CD8-positive, alpha-beta memory T cell (primary cell): ENCODE data around the gene BORCS8. TPM values are rescaled to one million over a fixed set of nuclear protein-coding genes. Genes with fewer than 3 reads are reported as not detected.
A peak's percentile ranks its signal among the peaks of the same experiment; 100 is the strongest.
"Not testable (repeated sequence)": the region's sequence is repeated elsewhere in the genome, so short reads cannot be mapped to it uniquely, and the experiment has no call there.

Experiments used
- CTCF ChIA-PET: fragments of 350-600 bp; sonication (Branson Sonifier 250); formaldehyde crosslinking; loops from one replicate; lab custom pipeline; 2021; ENCODE audit warnings: antibody characterized with exemption; lab: Charles Lee
- POLR2A ChIA-PET: fragments of 350-600 bp; sonication (Branson Sonifier 250); formaldehyde crosslinking; loops from one replicate; lab custom pipeline; 2021; ENCODE audit warnings: antibody characterized with exemption; lab: Charles Lee
- DNase-seq, 5 donors: peaks; one replicate each; pipeline versions ENCODE4 v3.0.0 to v3.0.0-alpha.2; 2020 to 2022; ENCODE audit warnings: mixed read lengths in 1 of 5
- H3K27ac ChIP-seq: one replicate; pipeline ENCODE4 v1.7.0; 2013; ENCODE audit warnings: low read depth, mild to moderate bottlenecking, low read length, moderate library complexity
- H3K27me3 ChIP-seq: 2 replicates; pipeline ENCODE4 v1.7.0; 2013; ENCODE audit warnings: low read length, mild to moderate bottlenecking; ENCODE audit not compliant: insufficient read depth, poor library complexity, severe bottlenecking
- H3K36me3 ChIP-seq: 2 replicates; pipeline ENCODE4 v1.7.0; 2013; ENCODE audit warnings: mild to moderate bottlenecking, low read length, moderate library complexity; ENCODE audit not compliant: insufficient read depth
- H3K4me1 ChIP-seq: 2 replicates; pipeline ENCODE4 v1.7.0; 2013; ENCODE audit warnings: mild to moderate bottlenecking, low read length, moderate library complexity; ENCODE audit not compliant: insufficient read depth
- H3K4me3 ChIP-seq: 2 replicates; pipeline ENCODE4 v1.7.0; 2013; ENCODE audit warnings: mild to moderate bottlenecking, low read length
- H3K9me3 ChIP-seq: 2 replicates; pipeline ENCODE4 v1.7.0; 2013; ENCODE audit warnings: mild to moderate bottlenecking, low read length
- H3K27ac Mint-ChIP-seq, 8 donors: one replicate each; pipeline ENCODE4 v1.8.0; 2020 to 2021; ENCODE audit warnings: mixed read lengths in 8 of 8, mild to moderate bottlenecking in 6 of 8, inconsistent platforms in 3 of 8, moderate library complexity in 3 of 8
- H3K27me3 Mint-ChIP-seq, 2 donors: one replicate each; pipeline ENCODE4 v1.8.0; 2020 to 2021; ENCODE audit warnings: mixed read lengths in 2 of 2, mild to moderate bottlenecking in 1 of 2, moderate library complexity in 1 of 2
- H3K36me3 Mint-ChIP-seq, 3 donors: one replicate each; pipeline ENCODE4 v1.8.0; 2020 to 2021; ENCODE audit warnings: mixed read lengths in 3 of 3, inconsistent platforms in 1 of 3, mild to moderate bottlenecking in 1 of 3
- H3K4me1 Mint-ChIP-seq, 3 donors: one replicate each; pipeline ENCODE4 v1.8.0; 2020 to 2021; ENCODE audit warnings: mixed read lengths in 3 of 3, inconsistent platforms in 1 of 3, mild to moderate bottlenecking in 1 of 3
- H3K4me3 Mint-ChIP-seq, 7 donors: one replicate each; pipeline ENCODE4 v1.8.0; 2020 to 2021; ENCODE audit warnings: mixed read lengths in 7 of 7, mild to moderate bottlenecking in 6 of 7, moderate library complexity in 4 of 7, inconsistent platforms in 2 of 7
- H3K9me3 Mint-ChIP-seq, 5 donors: one replicate each; pipeline ENCODE4 v1.8.0; 2020 to 2022; ENCODE audit warnings: mixed read lengths in 5 of 5, mild to moderate bottlenecking in 3 of 5, moderate library complexity in 2 of 5, inconsistent platforms in 1 of 5
- polyA plus RNA-seq: library from polyadenylated mRNA; unstranded; fragments of 300-500 nt; fragmentation: Illumina TruSeq; gene quantifications from one replicate; pipeline ENCODE4 v1.2.3, GENCODE V29; 2021
- total RNA-seq, 2 experiments: library from RNA; stranded (reverse); gene quantifications; one replicate each; pipeline ENCODE4 v1.2.3, GENCODE V29; 2021

The BORCS8 gene
- total and polyA plus RNA-seq, 3 experiments from 2014 or later, result 18.7 to 40.1 (median 37.3) TPM

- peaks cover 3 to 20% of the 10 kb centered on the region in 2 donors for H3K27me3 Mint-ChIP-seq
- no peaks in the 10 kb centered on the region for H3K9me3 ChIP-seq
- no peaks in the 10 kb centered on the region for H3K27me3 ChIP-seq
- no peak overlapping the region for H3K4me3 ChIP-seq
- ChIA-PET CTCF (interaction anchor here (1.2 to 3.0 kb wide), 5 partner anchors 31 to 78 kb away, joined by 3 to 17 read pairs (median 5); partner anchors contain the start of genes BORCS8 and RFXANK), POLR2A (no interaction called here)
- H3K4me3 Mint-ChIP-seq, result peak overlapping the region in 2 of 7 donors; percentile 32 to 71
- peak overlapping the region in 1 of 8 donors; percentile 10 for H3K27ac Mint-ChIP-seq
- DNase-seq, result no peak
- H3K4me1 ChIP-seq, result peaks cover 9% of the 10 kb centered on the region
- no peaks in the 10 kb centered on the region for H3K36me3 Mint-ChIP-seq
- peaks cover 0 to 7% (median 3%) of the 10 kb centered on the region in 3 donors for H3K4me1 Mint-ChIP-seq
- no peaks in the 10 kb centered on the region for H3K9me3 Mint-ChIP-seq
- H3K27ac ChIP-seq, result no peak overlapping the region
- H3K36me3 ChIP-seq, result no peaks in the 10 kb centered on the region
Observed at GRCh38 chr19:19223636-19224035, 31.7 kb upstream of the BORCS8 start.

GRCh38 chr19:19223060-19223459 is 31.1 kb upstream of the BORCS8 start:
- Histone ChIP-seq H3K27ac (no peak overlapping the region), H3K36me3 (no peaks in the 10 kb centered on the region), H3K27me3 (no peaks in the 10 kb centered on the region), H3K9me3 (no peaks in the 10 kb centered on the region), H3K4me1 (peaks cover 9% of the 10 kb centered on the region), H3K4me3 (no peak overlapping the region)
- ChIA-PET CTCF (no interaction called here), POLR2A (no interaction called here)
- no peak for DNase-seq
- H3K27ac Mint-ChIP-seq, result no peak overlapping the region
- no peak overlapping the region for H3K4me3 Mint-ChIP-seq
- peaks cover 0 to 7% (median 3%) of the 10 kb centered on the region in 3 donors for H3K4me1 Mint-ChIP-seq
- peaks cover 1 to 14% of the 10 kb centered on the region in 2 donors for H3K27me3 Mint-ChIP-seq
- H3K36me3 Mint-ChIP-seq, result no peaks in the 10 kb centered on the region
- H3K9me3 Mint-ChIP-seq, result no peaks in the 10 kb centered on the region

DNA sequence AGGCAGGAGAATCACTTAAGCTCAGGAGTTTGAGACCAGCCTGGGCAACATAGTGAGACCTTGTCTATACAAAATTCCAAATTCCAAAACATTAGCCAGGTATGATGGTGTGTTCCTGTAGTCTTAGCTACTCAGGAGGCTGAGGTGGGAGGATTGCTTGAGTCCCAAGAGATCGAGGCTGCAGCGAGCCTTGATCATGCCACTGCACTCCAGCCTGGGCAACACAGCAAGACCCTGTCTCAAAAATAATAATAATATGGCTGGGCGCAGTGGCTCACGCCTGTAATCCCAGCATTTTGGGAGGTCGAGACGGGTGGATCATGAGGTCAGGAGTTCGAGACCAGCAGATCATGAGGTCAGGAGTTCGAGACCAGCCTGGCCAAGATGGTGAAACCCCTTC is 29.0 kb upstream of the BORCS8 start:
- H3K27ac Mint-ChIP-seq, POLR2A ChIA-PET, H3K27ac ChIP-seq, DNase-seq, H3K4me3 Mint-ChIP-seq, H3K9me3 Mint-ChIP-seq, H3K9me3 ChIP-seq, CTCF ChIA-PET, H3K4me1 Mint-ChIP-seq, H3K36me3 Mint-ChIP-seq, H3K27me3 ChIP-seq, H3K36me3 ChIP-seq, H3K4me3 ChIP-seq, H3K4me1 ChIP-seq: not testable (repeated sequence)
- peaks cover 8 to 12% of the 10 kb centered on the region in 2 donors for H3K27me3 Mint-ChIP-seq

DNA sequence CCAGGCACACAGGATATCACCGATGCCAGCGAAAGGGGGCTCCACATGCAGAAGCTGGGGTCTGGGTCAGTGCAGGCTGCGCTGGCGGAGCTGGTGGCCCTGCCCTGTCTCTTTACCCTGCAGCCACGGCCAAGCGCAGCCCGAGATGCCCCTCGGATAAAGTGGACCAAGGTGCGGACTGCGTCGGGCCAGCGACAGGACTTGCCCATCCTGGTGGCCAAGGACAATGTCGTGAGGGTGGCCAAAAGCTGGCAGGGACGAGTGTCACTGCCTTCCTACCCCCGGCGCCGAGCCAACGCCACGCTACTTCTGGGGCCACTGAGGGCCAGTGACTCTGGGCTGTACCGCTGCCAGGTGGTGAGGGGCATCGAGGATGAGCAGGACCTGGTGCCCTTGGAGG is 27.0 kb upstream of the BORCS8 start:
- DNase-seq, result no peak
- Histone ChIP-seq H3K9me3 (no peaks in the 10 kb centered on the region), H3K27me3 (peaks cover 7% of the 10 kb centered on the region), H3K4me3 (no peak overlapping the region), H3K36me3 (no peaks in the 10 kb centered on the region), H3K4me1 (no peaks in the 10 kb centered on the region), H3K27ac (no peak overlapping the region)
- Mint-ChIP-seq H3K9me3 (no peaks in the 10 kb centered on the region), H3K27ac (no peak overlapping the region), H3K4me1 (peaks cover 0 to 3% (median 0%) of the 10 kb centered on the region in 3 donors), H3K27me3 (peaks cover 17 to 30% of the 10 kb centered on the region in 2 donors), H3K36me3 (peaks cover 0 to 9% (median 0%) of the 10 kb centered on the region in 3 donors), H3K4me3 (no peak overlapping the region)
- CTCF ChIA-PET, result no interaction called here
- POLR2A ChIA-PET, result no interaction called here

DNA sequence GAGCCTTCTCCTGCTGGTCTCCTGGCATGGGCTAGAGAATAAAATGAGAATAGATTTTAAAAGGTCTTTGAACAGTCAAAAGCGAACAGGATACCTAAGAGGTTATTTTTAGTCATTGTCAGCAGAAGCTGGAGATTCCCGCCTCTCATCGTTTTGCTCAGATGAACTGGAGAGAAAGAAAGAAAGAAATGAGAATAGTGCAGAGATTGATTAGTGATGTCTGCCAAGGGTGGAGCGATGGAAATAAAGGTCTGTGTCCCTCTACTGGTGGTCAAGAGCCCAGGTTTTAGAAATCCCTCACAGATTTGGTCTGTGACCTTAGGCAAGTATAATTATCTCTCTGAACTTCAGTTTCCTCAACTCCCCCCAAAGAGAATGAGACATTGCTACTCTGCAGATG is 25.1 kb upstream of the BORCS8 start:
- Histone ChIP-seq H3K9me3 (no peaks in the 10 kb centered on the region), H3K27ac (no peak overlapping the region), H3K36me3 (no peaks in the 10 kb centered on the region), H3K27me3 (peaks cover 23% of the 10 kb centered on the region), H3K4me3 (no peak overlapping the region), H3K4me1 (no peaks in the 10 kb centered on the region)
- Mint-ChIP-seq H3K9me3 (no peaks in the 10 kb centered on the region), H3K27me3 (peaks cover 23 to 44% of the 10 kb centered on the region in 2 donors), H3K36me3 (peaks cover 0 to 9% (median 0%) of the 10 kb centered on the region in 3 donors), H3K4me1 (peaks cover 0 to 4% (median 0%) of the 10 kb centered on the region in 3 donors), H3K4me3 (no peak overlapping the region), H3K27ac (no peak overlapping the region)
- ChIA-PET CTCF (no interaction called here), POLR2A (no interaction called here)
- no peak for DNase-seq

- Histone ChIP-seq H3K4me1 (no peaks in the 10 kb centered on the region), H3K4me3 (no peak overlapping the region), H3K36me3 (no peaks in the 10 kb centered on the region), H3K27me3 (peaks cover 28% of the 10 kb centered on the region), H3K27ac (no peak overlapping the region), H3K9me3 (no peaks in the 10 kb centered on the region)
- no peak overlapping the region for H3K4me3 Mint-ChIP-seq
- peaks cover 0 to 9% (median 0%) of the 10 kb centered on the region in 3 donors for H3K36me3 Mint-ChIP-seq
- POLR2A ChIA-PET, result no interaction called here
- no peaks in the 10 kb centered on the region for H3K9me3 Mint-ChIP-seq
- CTCF ChIA-PET, result no interaction called here
- peaks cover 0 to 4% (median 0%) of the 10 kb centered on the region in 3 donors for H3K4me1 Mint-ChIP-seq
- peaks cover 31 to 50% of the 10 kb centered on the region in 2 donors for H3K27me3 Mint-ChIP-seq
- DNase-seq, result no peak
- H3K27ac Mint-ChIP-seq, result no peak overlapping the region
Observed at GRCh38 chr19:19215792-19216191, 23.8 kb upstream of the BORCS8 start.

DNA sequence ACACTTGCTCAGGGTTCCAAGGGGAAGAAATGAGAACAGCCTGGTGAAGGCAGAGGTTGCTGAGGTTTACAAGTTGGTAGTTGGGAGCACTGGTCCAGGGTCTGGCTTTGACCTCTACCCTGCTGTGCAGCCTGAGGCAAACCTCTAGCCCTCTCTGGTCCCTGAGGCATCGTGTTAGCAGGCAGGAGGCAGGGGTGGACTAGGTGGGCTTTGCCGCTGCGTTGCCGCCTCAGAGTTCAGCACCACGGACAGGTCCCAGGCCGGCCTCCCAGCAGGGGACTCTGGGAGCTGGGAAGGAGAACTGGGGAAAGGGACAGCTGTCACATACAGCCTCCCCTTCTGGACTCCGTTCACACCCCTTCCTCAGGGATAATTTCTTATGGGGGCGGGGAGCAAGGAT is 22.9 kb upstream of the BORCS8 start:
- Histone ChIP-seq H3K27me3 (peaks cover 28% of the 10 kb centered on the region), H3K36me3 (no peaks in the 10 kb centered on the region), H3K4me1 (no peaks in the 10 kb centered on the region), H3K27ac (no peak overlapping the region), H3K9me3 (no peaks in the 10 kb centered on the region), H3K4me3 (no peak overlapping the region)
- H3K4me3 Mint-ChIP-seq, result no peak overlapping the region
- ChIA-PET POLR2A (no interaction called here), CTCF (interaction anchor here (1.8 kb wide), 1 partner anchor 10 kb away, joined by 7 read pairs; no protein-coding TSS in a partner anchor)
- H3K9me3 Mint-ChIP-seq, result no peaks in the 10 kb centered on the region
- no peak overlapping the region for H3K27ac Mint-ChIP-seq
- peaks cover 0 to 9% (median 0%) of the 10 kb centered on the region in 3 donors for H3K36me3 Mint-ChIP-seq
- DNase-seq, result no peak
- peaks cover 0 to 4% (median 0%) of the 10 kb centered on the region in 3 donors for H3K4me1 Mint-ChIP-seq
- peaks cover 36 to 54% of the 10 kb centered on the region in 2 donors for H3K27me3 Mint-ChIP-seq

GRCh38 chr19:19214159-19214490 is 22.2 kb upstream of the BORCS8 start:
- H3K4me1 ChIP-seq, result no peaks in the 10 kb centered on the region
- Mint-ChIP-seq H3K4me3 (no peak overlapping the region), H3K9me3 (no peaks in the 10 kb centered on the region), H3K27ac (no peak overlapping the region), H3K4me1 (peaks cover 0 to 4% (median 0%) of the 10 kb centered on the region in 3 donors), H3K27me3 (peaks cover 40 to 54% of the 10 kb centered on the region in 2 donors), H3K36me3 (peaks cover 0 to 9% (median 0%) of the 10 kb centered on the region in 3 donors)
- ChIA-PET CTCF (interaction anchor here (1.8 kb wide), 1 partner anchor 11 kb away, joined by 7 read pairs; no protein-coding TSS in a partner anchor), POLR2A (no interaction called here)
- H3K27me3 ChIP-seq, result peaks cover 28% of the 10 kb centered on the region
- H3K4me3 ChIP-seq, result no peak overlapping the region
- no peaks in the 10 kb centered on the region for H3K9me3 ChIP-seq
- no peak for DNase-seq
- H3K36me3 ChIP-seq, result no peaks in the 10 kb centered on the region
- H3K27ac ChIP-seq, result no peak overlapping the region
